ENCODE results near the gene CELF4. TPM values are rescaled to one million over a fixed set of nuclear protein-coding genes. Genes with fewer than 3 reads are reported as not detected.

Gene CELF4
- total RNA-seq, 1 donor from 2014 or later, result not detected

GRCh38 chr18:37299471-37300304, 265.9 kb downstream of the CELF4 start:
- intact Hi-C loops (cut with micrococcal nuclease), result no loop called here

GRCh38 chr18:37298816-37299215, 266.8 kb downstream of the CELF4 start:
- intact Hi-C loops (cut with micrococcal nuclease), result no loop called here

GRCh38 chr18:37297106-37297505, 268.5 kb downstream of the CELF4 start:
- intact Hi-C loops (cut with micrococcal nuclease), result no loop called here

GRCh38 chr18:37294951-37295350, 270.6 kb downstream of the CELF4 start:
- intact Hi-C loops (cut with micrococcal nuclease), result no loop called here

- intact Hi-C loops (cut with micrococcal nuclease), result no loop called here
Observed at GRCh38 chr18:37293359-37293758, 272.2 kb downstream of the CELF4 start.

GRCh38 chr18:37289423-37289822, 276.2 kb downstream of the CELF4 start:
- intact Hi-C loops (cut with micrococcal nuclease), result no loop called here

GRCh38 chr18:37287601-37288000, 278.0 kb downstream of the CELF4 start:
- intact Hi-C loops (cut with micrococcal nuclease), result no loop called here

GRCh38 chr18:37286801-37287200, 278.8 kb downstream of the CELF4 start:
- intact Hi-C loops (cut with micrococcal nuclease), result no loop called here

- intact Hi-C loops (cut with micrococcal nuclease), result no loop called here
Observed at GRCh38 chr18:37285825-37286224, 279.8 kb downstream of the CELF4 start.

GRCh38 chr18:37284260-37284659, 281.3 kb downstream of the CELF4 start:
- intact Hi-C loops (cut with micrococcal nuclease), result no loop called here

- intact Hi-C loops (cut with micrococcal nuclease), result no loop called here
Observed at GRCh38 chr18:37282386-37283037, 283.1 kb downstream of the CELF4 start.

- intact Hi-C loops (cut with micrococcal nuclease), result no loop called here
Observed at GRCh38 chr18:37280701-37281393, 284.8 kb downstream of the CELF4 start.

- intact Hi-C loops (cut with micrococcal nuclease), result no loop called here
Observed at GRCh38 chr18:37277804-37278203, 287.8 kb downstream of the CELF4 start.

GRCh38 chr18:37276111-37276890, 289.3 kb downstream of the CELF4 start:
- intact Hi-C loops (cut with micrococcal nuclease), result no loop called here

GRCh38 chr18:37275237-37275741, 290.3 kb downstream of the CELF4 start:
- intact Hi-C loops (cut with micrococcal nuclease), result no loop called here

- intact Hi-C loops (cut with micrococcal nuclease), result no loop called here
Observed at GRCh38 chr18:37274309-37275236, 291.0 kb downstream of the CELF4 start.

- intact Hi-C loops (cut with micrococcal nuclease), result no loop called here
Observed at GRCh38 chr18:37272841-37273240, 292.8 kb downstream of the CELF4 start.

GRCh38 chr18:37272226-37272625, 293.4 kb downstream of the CELF4 start:
- intact Hi-C loops (cut with micrococcal nuclease), result no loop called here

GRCh38 chr18:37270666-37271052, 294.9 kb downstream of the CELF4 start:
- intact Hi-C loops (cut with micrococcal nuclease), result no loop called here

- intact Hi-C loops (cut with micrococcal nuclease), result no loop called here
Observed at GRCh38 chr18:37270038-37270665, 295.4 kb downstream of the CELF4 start.
